GM12872 (cell line): ENCODE data around the gene PRR29.

Experiments used
- TF ChIP-seq, protein P1 (sequence below): IDR thresholded peaks from 3 replicates; pipeline ENCODE4 v1.5.1; 2011; ENCODE audit warnings: low read depth, mild to moderate bottlenecking, low read length, moderate library complexity; ENCODE audit not compliant: insufficient read depth

PRR29 gene

DNA sequence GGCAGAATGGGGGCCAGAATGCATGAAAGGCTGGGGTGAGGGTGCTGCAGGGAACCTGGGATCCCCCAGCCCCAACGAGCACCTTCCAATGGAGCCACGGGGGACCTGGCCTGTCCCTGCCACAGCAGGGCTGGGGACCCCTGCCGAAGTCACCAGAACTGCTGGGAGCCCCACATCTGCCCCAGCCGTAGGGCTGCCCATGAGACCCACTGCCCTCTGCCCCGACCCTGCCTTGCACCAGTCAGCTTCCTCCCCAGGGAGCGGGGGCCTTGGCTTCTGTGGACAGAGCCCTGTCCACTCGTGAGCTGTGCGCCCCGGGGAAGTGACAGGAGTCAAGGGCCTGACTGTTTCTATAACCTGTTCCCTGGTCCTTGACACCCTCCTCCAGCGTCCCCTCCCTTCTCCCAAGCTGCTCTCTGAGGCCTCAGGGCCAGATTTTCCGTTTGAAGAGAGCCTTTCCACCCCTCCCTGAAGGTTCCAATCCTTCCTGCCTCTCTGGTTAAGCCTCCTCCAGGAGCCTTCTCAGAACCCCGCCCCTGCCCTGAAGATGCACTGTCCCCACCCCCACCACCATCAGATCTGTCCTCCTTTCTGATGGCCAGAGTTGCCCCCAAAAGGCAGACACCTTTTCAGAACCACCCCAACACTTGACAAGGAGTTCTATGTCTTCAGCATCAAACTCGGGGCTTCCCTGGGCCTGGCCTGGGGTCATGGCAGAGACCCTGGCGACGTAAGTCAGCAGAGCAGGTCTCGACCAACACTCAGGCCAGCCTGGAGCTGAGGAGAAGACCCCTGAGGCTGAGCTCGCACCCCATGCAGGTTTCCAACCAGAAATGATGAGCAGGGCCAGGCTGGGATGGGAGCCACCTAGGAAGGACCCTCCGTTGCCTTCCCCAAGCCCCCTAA is 10.7 kb upstream of the PRR29 start:
- TF ChIP-seq, protein P1, sequence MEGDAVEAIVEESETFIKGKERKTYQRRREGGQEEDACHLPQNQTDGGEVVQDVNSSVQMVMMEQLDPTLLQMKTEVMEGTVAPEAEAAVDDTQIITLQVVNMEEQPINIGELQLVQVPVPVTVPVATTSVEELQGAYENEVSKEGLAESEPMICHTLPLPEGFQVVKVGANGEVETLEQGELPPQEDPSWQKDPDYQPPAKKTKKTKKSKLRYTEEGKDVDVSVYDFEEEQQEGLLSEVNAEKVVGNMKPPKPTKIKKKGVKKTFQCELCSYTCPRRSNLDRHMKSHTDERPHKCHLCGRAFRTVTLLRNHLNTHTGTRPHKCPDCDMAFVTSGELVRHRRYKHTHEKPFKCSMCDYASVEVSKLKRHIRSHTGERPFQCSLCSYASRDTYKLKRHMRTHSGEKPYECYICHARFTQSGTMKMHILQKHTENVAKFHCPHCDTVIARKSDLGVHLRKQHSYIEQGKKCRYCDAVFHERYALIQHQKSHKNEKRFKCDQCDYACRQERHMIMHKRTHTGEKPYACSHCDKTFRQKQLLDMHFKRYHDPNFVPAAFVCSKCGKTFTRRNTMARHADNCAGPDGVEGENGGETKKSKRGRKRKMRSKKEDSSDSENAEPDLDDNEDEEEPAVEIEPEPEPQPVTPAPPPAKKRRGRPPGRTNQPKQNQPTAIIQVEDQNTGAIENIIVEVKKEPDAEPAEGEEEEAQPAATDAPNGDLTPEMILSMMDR, result no peak

DNA sequence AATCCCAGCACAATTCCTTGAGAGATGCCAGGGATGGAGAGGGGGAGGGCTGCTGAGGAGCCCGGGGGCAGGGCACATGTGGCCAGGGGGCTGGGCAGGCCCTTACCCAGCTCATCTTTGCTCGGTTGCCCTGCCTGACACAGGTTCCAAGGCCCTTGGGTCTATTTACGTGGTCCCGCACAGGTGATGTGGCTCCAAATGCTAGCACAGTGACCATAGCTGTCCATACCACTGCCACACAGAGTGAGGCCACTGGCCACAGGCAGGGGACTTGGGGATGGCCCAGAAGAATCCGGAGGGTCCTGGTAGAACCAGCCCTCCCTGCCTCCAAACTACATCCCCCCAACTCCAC is 10.0 kb upstream of the PRR29 start:
- TF ChIP-seq, protein P1, result no peak

DNA sequence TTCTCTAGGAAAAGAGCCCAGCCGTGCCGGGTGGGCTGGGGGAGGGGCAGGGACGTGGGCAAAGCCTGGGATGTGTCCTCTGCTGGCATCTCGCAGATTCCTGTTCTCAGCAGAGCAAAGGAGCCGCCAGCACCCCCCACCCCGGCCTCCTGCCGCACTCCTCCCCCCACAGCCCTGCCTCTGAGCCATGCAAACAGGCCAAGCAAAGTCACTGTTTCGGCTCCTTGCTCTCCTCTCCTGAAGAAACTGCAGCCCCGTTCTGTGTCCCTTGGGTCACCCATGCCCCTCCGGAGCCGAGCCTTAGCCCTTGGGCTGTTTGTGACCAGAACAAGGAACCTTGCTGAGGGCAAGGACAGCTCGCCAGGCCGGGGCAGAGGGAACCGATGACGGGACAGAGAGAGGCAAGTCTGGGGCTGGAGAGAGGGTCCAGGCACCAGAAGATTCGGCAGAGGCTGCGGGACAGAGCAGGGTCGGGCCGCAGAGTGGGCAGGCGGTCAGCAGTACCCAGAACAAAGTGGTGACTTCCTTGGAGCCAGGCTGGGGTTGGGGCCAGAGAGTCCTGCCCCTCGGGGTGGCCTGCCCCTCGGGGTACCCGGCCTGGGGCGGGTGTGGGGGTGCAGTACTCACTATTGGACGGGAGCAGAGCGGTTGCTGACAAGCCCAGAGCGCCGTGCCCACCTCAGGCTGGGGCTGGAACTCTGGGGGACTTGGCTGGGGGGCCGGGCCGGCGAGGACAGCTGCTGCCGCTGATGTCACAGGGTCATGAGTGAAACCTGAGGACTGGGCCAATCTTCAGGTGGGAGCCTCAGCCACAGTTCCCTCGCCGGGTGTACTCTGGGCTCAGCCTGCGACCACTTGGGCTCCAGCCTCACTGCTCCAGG is 9.2 kb upstream of the PRR29 start:
- TF ChIP-seq, protein P1, result no peak

DNA sequence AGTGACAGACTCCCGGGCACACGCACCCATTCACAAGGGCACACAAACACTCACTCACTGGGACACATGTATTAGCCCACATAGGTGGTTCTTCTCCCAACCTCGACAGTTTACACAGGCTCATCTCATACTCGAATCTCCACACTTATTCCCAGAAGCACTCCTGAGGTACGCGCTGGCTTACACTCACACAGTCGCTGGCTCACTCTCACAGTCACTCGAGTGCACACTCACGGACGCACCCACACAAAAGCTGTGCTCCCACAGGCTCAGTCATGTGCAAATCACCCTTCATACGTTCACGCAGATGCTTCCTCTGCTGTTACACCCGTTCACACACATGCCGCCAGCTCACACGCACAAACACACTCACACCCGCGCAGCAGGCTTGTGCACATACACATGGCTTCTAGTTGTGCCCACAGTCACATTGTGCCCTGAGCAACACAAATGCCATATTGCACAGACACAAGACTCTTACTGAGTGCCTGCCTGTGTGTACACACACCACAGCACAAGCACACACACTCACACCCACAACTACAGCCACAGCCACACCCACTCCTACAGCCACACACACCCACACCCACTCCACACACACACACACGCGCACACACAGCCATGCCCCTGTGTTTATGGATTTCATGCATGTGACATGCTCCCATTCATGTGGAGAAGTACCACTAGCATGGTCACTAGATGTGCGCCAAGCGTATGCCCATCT is 8.4 kb upstream of the PRR29 start:
- TF ChIP-seq, protein P1, result no peak

DNA sequence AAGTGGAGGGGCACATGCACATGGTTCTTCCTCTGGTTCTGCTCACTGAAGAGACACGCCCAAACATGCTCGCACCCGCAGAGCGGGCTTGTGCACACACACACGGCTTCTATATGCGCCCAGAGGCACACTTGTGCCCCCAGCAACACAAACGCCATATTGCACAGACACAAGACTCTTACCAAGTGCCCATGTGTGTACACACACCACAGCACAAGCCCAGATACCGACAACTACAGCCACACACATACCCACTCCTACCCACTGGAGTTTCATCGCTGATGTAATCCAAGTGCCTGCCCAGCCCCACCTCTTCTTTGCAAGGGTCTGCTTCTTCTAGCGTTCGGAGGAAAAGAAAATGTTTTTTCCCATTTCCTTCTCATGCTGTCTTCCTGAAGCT is 6.5 kb upstream of the PRR29 start:
- TF ChIP-seq, protein P1, result no peak

DNA sequence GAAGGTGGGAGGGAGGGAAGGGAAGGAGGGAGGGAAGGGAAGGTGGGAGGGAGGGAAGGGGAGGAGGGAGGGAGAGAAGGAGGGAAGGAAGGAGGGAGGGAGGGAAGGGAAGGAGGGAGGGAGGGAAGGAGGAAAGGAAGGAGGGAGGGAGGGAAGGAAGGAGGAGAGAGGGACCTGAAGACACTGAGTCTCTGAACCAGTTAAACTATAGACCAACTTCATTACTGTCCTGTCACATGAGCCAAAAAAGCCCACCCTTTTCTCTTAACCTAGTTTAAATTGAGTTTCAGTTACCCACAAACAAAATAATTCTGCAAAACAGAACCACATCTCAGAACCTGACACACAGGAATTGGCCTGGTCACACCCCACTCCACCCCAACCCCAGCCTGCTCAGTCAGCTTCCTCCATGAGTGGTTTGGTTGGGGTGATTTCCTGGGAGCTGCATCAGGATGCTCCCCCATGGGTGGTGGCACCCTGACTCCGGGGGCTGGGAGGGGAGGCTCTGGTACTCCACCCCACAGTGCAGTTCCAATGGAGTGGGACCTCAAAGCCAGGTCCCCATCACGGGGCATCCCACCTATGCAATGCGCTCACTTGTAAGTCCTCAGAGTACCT is 4.7 kb upstream of the PRR29 start:
- TF ChIP-seq, protein P1, result no peak
